K562 (cell line): ENCODE measurements around the gene IFNA7. TPM values are rescaled to one million over a fixed set of nuclear protein-coding genes. Genes with fewer than 3 reads are reported as not detected.
"Not testable (repeated sequence)": the region's sequence is repeated elsewhere in the genome, so short reads cannot be mapped to it uniquely, and the experiment has no call there.

Source experiments
- ATAC-seq: fragments of 200-7000 bp; cut with Tn5 transposase; 3 replicates; pipeline ENCODE4 v1.9.1; 2020; ENCODE audit warnings: moderate library complexity
- BruUV-seq: library from RNA; stranded (reverse); fragments of 400-500 nt; replicated peaks from 2 replicates; lab custom pipeline; 2021; lab: Mats Ljungman, UMichigan
- CTCF ChIA-PET: fragments of 300-600 bp; formaldehyde crosslinking; extraction: SDS; loops from one replicate; lab custom pipeline; 2021; ENCODE audit warnings: low intra/inter-chr PET ratio; lab: Yijun Ruan, JAX
- POLR2A ChIA-PET: fragments of 300-600, 350-650 bp; sonication (Branson Sonifier 250); formaldehyde crosslinking; extraction: SDS; loops from one replicate; lab custom pipeline; 2021; ENCODE audit warnings: antibody characterized with exemption, inconsistent platforms; lab: Yijun Ruan, JAX
- DNase-seq, 4 experiments: peaks; one replicate each; pipeline versions ENCODE4 v3.0.0 to v3.0.0-alpha.2; 2011 to 2018; ENCODE audit warnings: low spot score in 3 of 4, mixed read lengths in 3 of 4; ENCODE audit errors: extremely low read depth in 1 of 4
- FAIRE-seq: peaks from 2 replicates; lab custom pipeline; 2011; peaks lifted over from hg19 to GRCh38; lab: Jason Lieb, UNC
- H2AFZ ChIP-seq: 2 replicates; pipeline ENCODE4 v1.6.0; 2011; ENCODE audit warnings: low read depth, low read length, control low read depth, inconsistent platforms
- H3K27ac ChIP-seq: fragments of 200-600 bp; 3 replicates; pipeline ENCODE4 v1.8.0; 2011; ENCODE audit warnings: low read depth, mild to moderate bottlenecking, control low read depth, inconsistent platforms, low read length, moderate library complexity, mixed read lengths; ENCODE audit errors: extremely low read depth
- H3K27me3 ChIP-seq, 2 experiments: fragments of 300-600 bp in 1 of 2; 2 replicates in 1 of 2; 3 replicates in 1 of 2; pipeline versions ENCODE4 v1.6.0 to v1.8.0; 2011; ENCODE audit warnings: inconsistent platforms in 2 of 2, low read length in 2 of 2, mild to moderate bottlenecking in 1 of 2, mixed read lengths in 1 of 2, moderate library complexity in 1 of 2; ENCODE audit not compliant: control insufficient read depth in 2 of 2, insufficient read depth in 2 of 2
- H3K36me3 ChIP-seq: fragments of 300-600 bp; 3 replicates; pipeline ENCODE4 v1.8.0; 2011; ENCODE audit warnings: mild to moderate bottlenecking, low read length, inconsistent platforms; ENCODE audit not compliant: control insufficient read depth, insufficient read depth
- H3K4me1 ChIP-seq, 2 experiments: fragments of 200-600 bp in 1 of 2; replicated peaks in 1 of 2; 2 replicates in 1 of 2; 3 replicates in 1 of 2; pipeline versions ENCODE4 v1.5.1 to v1.8.0; 2011; ENCODE audit warnings: inconsistent platforms in 2 of 2, low read length in 2 of 2, mild to moderate bottlenecking in 1 of 2, mixed read lengths in 1 of 2, moderate library complexity in 1 of 2; ENCODE audit not compliant: control insufficient read depth in 2 of 2, insufficient read depth in 2 of 2
- H3K4me2 ChIP-seq: 2 replicates; pipeline ENCODE4 v1.6.1; 2011; ENCODE audit warnings: low read length, control low read depth, inconsistent platforms, mixed read lengths; ENCODE audit not compliant: insufficient read depth
- H3K4me3 ChIP-seq: fragments of 200-600 bp; sonication (generic), shearing (Covaris generic); 2 replicates; pipeline ENCODE4 v1.5.1; 2016; ENCODE audit warnings: control low read depth, inconsistent platforms
- H3K79me2 ChIP-seq: fragments of 200-600 bp; 3 replicates; pipeline ENCODE4 v1.8.0; 2011; ENCODE audit warnings: low read length, inconsistent platforms; ENCODE audit not compliant: control insufficient read depth, insufficient read depth
- H3K9ac ChIP-seq, 2 experiments: 2 replicates each; pipeline versions ENCODE4 v1.6.0 to v1.6.1; 2011; ENCODE audit warnings: low read depth in 2 of 2, low read length in 2 of 2, control low read depth in 1 of 2, inconsistent platforms in 1 of 2, mild to moderate bottlenecking in 1 of 2, mixed read lengths in 1 of 2; ENCODE audit not compliant: insufficient read depth in 1 of 2
- H3K9me1 ChIP-seq: one replicate; pipeline ENCODE4 v1.6.0; 2011; ENCODE audit warnings: inconsistent platforms, mild to moderate bottlenecking, low read length, moderate library complexity; ENCODE audit not compliant: control insufficient read depth, insufficient read depth
- H3K9me3 ChIP-seq: replicated peaks from 2 replicates; pipeline ENCODE4 v1.5.1; 2011; ENCODE audit warnings: low read depth, low read length, inconsistent platforms; ENCODE audit not compliant: control insufficient read depth, insufficient read depth
- H4K20me1 ChIP-seq: replicated peaks from 2 replicates; pipeline ENCODE4 v1.6.1; 2011; ENCODE audit warnings: low read length, inconsistent platforms, mixed read lengths; ENCODE audit not compliant: control insufficient read depth, insufficient read depth
- WGBS: fragments of 100-300 bp; shearing (Covaris generic); methylation state at CpG from one replicate; pipeline ENCODE4 v1.1.6; 2016; ENCODE audit warnings: low coverage, mixed read lengths; ENCODE audit not compliant: insufficient coverage; ENCODE audit errors: missing lambda C conversion rate; 5-methylcytosine and 5-hydroxymethylcytosine counted together
- in situ Hi-C: fragments of 300-500 bp; cut with MboI; formaldehyde crosslinking; loops from 4 replicates; pipeline ENCODE4 v1.15.0; 2018; ENCODE audit warnings: inconsistent platforms, mixed read lengths
- intact Hi-C: fragments of 100-400 bp; cut with micrococcal nuclease; formaldehyde crosslinking; loops from 2 replicates; pipeline ENCODE4 v1.14.2; 2022
- polyA plus RNA-seq, 8 experiments: library from polyadenylated mRNA; depleted of rRNA in 4 of 8; stranded (reverse) in 5 of 8; unstranded in 3 of 8; fragments of >200 nt; fragmentation: Nextera tagmentation in 2 of 8; fragmentation: Illumina TruSeq in 1 of 8; extraction: Ambion mirVana in 2 of 8; extraction: Trizol in 1 of 8; gene quantifications; 2 replicates each; pipeline versions ENCODE4 v1.2.1 to v1.2.3, GENCODE V29; 2011 to 2014; ENCODE audit warnings: inconsistent platforms in 1 of 8, missing spikeins in 1 of 8
- total RNA-seq, 7 experiments: library from RNA; depleted of rRNA in 6 of 7; stranded (reverse); fragments of >200 nt in 6 of 7; fragmentation: Illumina TruSeq in 2 of 7; extraction: Trizol in 2 of 7; gene quantifications; 2 replicates each; pipeline versions ENCODE4 v1.2.1 to v1.2.3, GENCODE V29; 2011 to 2021; ENCODE audit warnings: low replicate concordance in 1 of 7

Gene IFNA7
- total and polyA plus RNA-seq, 9 of the 15 experiments (the other 6 are each of a cell fraction or from before 2014, with no cell fraction given), result not detected

- H3K9me1 ChIP-seq, H3K9ac ChIP-seq, intact Hi-C loops, H4K20me1 ChIP-seq, H3K4me1 ChIP-seq, H3K36me3 ChIP-seq, BruUV-seq, H3K79me2 ChIP-seq, POLR2A ChIA-PET, H3K4me3 ChIP-seq, H3K4me2 ChIP-seq, in situ Hi-C loops, H3K27ac ChIP-seq, H3K9me3 ChIP-seq, DNase-seq, H3K27me3 ChIP-seq, H2AFZ ChIP-seq, ATAC-seq, CTCF ChIA-PET, FAIRE-seq: not testable (repeated sequence)
- no CpG with 5 or more reads among the region's 5 CpGs for WGBS
Observed at GRCh38 chr9:21213411-21214326, 11.7 kb upstream of the IFNA7 start.

GRCh38 chr9:21212160-21212559 is 10.2 kb upstream of the IFNA7 start:
- H3K9me1 ChIP-seq, H3K27me3 ChIP-seq, POLR2A ChIA-PET, H3K9me3 ChIP-seq, H4K20me1 ChIP-seq, H3K4me3 ChIP-seq, CTCF ChIA-PET, FAIRE-seq, H2AFZ ChIP-seq, H3K4me2 ChIP-seq, intact Hi-C loops, H3K36me3 ChIP-seq, H3K79me2 ChIP-seq, ATAC-seq, BruUV-seq, in situ Hi-C loops, DNase-seq, H3K9ac ChIP-seq, H3K4me1 ChIP-seq, H3K27ac ChIP-seq: not testable (repeated sequence)
- WGBS, result no CpG with 5 or more reads among the region's 2 CpGs

- H3K4me2 ChIP-seq, H4K20me1 ChIP-seq, H3K27ac ChIP-seq, ATAC-seq, H3K4me1 ChIP-seq, H3K36me3 ChIP-seq, H3K79me2 ChIP-seq, H3K9ac ChIP-seq, intact Hi-C loops, H3K9me1 ChIP-seq, BruUV-seq, H3K27me3 ChIP-seq, H3K4me3 ChIP-seq, in situ Hi-C loops, FAIRE-seq, H2AFZ ChIP-seq, H3K9me3 ChIP-seq, DNase-seq, CTCF ChIA-PET, POLR2A ChIA-PET: not testable (repeated sequence)
- WGBS, result no CpG with 5 or more reads among the region's 2 CpGs
Observed at GRCh38 chr9:21210782-21211181, 8.8 kb upstream of the IFNA7 start.
